C4-2B (cell line): ENCODE results near the gene POU4F1.
"Not testable (repeated sequence)": the region's sequence is repeated elsewhere in the genome, so short reads cannot be mapped to it uniquely, and the experiment has no call there.

Source experiments
- H3K27ac ChIP-seq: fragments of 450-650 bp; 2 replicates; pipeline ENCODE4 v1.5.1; 2017
- CTCF ChIP-seq: fragments of 450-650 bp; conservative IDR thresholded peaks from 2 replicates; pipeline ENCODE4 v1.5.1; 2017; ENCODE audit warnings: mild to moderate bottlenecking
- ZFX ChIP-seq: fragments of 450-650 bp; IDR thresholded peaks from 2 replicates; pipeline ENCODE4 v1.6.1; 2017

Gene POU4F1, protein sequence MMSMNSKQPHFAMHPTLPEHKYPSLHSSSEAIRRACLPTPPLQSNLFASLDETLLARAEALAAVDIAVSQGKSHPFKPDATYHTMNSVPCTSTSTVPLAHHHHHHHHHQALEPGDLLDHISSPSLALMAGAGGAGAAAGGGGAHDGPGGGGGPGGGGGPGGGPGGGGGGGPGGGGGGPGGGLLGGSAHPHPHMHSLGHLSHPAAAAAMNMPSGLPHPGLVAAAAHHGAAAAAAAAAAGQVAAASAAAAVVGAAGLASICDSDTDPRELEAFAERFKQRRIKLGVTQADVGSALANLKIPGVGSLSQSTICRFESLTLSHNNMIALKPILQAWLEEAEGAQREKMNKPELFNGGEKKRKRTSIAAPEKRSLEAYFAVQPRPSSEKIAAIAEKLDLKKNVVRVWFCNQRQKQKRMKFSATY

DNA sequence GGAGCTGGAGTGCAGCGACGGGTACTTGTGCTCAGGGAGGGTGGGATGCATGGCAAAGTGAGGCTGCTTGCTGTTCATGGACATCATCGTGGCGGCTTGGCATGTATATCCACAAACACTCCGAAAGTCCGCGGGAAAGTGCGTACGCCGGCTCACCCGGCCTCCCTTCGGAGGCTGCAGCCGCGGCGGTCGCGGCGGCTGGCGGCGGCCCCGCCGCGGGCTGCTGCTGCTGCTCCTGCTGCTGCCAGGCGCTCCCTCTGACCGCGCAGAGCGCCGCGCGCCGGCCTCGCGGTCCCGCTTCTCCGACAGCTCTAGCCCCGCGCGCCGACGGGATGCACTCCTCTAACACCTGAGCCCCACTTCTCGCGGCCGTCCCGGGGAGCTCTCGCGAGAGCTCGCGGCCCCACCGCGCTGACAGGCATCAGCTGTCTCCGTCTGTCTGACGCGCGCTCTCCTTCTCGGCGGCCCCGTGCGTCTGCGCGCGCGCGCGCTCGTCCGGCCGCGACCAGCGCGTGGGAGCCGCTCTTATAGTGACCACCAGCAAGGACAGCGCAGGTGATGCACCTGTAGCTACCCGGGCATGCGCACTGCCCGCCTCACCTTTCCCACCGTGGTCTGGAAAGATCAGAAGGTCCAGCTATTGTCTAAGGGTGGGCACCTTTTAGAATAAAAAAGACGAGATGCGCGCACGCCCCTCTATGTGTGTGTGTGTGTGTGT is at the start of gene POU4F1:
TSS of gene POU4F1 (minus strand) at position 313 of the 718 bp plus-strand sequence. CDS start at position 87, 226 bp downstream.
- peak within 1 kb of the TSS; percentile 11; the same call in 1 of the 2 replicates for H3K27ac ChIP-seq
- TF ChIP-seq ZFX = no peak
- TF ChIP-seq CTCF = no peak

DNA sequence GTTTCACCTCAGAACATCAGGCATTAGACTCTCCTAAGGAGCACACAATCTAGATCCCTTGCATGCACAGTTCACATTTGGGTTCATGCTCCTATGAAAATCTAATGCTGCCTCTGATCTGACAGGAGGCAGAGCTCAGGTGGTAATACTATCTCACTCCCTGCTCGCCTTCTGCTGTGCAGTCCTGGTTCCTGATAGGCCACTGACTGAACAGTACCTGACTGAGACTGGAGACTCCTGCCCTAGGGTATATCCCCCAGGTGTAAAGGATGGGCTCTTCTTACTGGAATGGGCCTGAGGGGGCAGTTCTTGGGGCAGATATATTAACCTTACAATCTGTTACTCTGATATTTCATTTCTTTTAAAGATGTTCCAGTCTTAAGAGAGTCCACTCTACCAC is 49.3 kb upstream of the POU4F1 start:
- no peak overlapping the region for H3K27ac ChIP-seq
- TF ChIP-seq ZFX (no peak), CTCF (no peak)

DNA sequence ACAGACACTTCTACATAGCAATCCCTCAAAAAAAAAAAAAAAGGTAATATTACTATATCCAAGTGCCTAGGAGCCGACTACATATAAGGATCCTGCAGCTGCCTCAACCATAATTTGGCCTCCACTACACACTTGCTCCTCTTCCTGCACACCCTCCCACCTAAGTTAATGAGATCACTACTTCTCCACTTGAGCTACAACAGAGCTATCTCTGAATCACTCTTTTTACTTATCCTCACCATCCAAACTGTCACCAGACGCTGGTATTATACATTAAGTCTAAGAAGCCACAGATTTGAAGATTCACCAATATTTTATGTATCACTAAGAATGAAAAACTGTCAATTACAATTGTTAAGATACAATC is 47.3 kb upstream of the POU4F1 start:
- no peak overlapping the region for H3K27ac ChIP-seq
- TF ChIP-seq ZFX (no peak), CTCF (no peak)

DNA sequence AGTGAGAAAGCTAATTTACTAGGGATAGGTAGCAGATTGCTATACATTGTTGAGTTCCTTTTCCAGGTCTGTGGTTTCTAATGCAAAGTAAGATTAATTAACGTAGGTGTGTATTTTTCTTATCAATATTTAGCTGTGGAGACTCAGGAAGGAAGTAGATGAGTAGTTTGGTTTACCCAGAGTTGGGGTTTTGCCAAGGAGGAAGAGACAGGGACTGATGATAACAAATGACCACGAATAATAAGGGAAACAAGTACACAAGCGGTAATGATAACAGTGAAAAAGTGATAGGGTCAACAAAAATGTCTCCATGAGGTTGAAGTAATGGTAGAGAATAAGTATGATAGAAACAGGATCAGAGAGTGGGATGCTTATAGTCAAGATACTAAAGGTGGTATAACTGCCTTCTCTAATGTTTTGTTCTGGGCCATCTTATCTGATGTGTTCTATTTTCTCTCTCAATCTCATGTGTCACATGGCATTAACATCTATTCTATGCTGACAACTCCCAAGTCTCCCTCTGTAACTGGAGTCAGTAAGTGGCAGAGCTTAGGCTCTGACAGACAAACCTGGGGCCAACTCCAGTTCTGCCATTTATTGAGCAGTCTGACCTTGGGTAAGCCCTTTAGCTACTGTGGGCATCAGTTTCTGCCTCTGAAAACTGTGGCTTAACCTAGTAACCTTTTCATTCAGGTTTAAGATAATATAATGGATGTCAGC is 46.8 kb upstream of the POU4F1 start:
- H3K27ac ChIP-seq = no peak overlapping the region
- TF ChIP-seq CTCF = no peak
- TF ChIP-seq ZFX = no peak

DNA sequence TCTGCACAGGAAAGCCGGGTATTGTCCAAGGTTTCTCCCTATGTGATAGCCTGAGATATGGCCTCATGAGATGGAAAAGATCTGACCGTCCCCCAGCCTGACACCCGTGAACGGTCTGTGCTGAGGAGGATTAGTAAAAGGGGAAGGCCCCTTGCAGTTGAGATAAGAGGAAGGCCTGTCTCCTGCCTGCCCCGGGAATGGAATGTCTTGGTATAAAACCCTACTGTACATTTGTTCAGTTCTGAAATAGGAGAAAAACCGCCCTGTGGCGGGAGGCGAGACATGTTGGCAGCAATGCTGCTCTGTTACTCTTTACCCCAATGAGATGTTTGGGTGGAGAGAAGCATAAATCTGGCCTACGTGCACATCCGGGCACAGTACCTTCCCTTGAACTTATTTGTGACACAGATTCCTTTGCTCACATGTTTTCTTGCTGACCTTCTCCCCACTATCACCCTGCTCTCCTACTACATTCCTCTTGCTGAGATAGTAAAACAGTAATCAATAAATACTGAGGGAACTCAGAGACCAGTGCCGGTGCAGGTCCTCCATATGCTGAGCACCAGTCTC is 43.8 kb upstream of the POU4F1 start:
- not testable (repeated sequence) for H3K27ac ChIP-seq

GRCh38 chr13:78638216-78638615 is 34.9 kb upstream of the POU4F1 start:
- TF ChIP-seq ZFX (no peak), CTCF (no peak)
- no peak overlapping the region for H3K27ac ChIP-seq

DNA sequence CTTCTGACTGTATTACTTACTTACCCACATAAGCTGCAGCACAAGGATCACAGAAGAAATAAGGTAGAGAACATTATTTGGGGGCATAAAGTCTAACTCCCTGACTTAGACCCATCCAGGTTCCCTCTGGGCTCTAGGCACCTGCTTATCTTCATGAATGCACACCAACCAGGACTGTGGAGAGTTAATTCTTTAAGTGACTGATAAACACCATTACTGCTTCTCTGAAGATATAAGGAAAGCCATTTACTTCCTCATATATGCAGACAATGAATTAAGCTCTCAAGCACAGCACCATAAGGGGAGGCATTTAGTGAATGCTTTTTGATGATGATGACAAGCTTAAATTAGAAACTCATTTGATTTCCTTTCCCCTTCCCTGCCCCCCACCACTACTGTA is 33.1 kb upstream of the POU4F1 start:
- TF ChIP-seq ZFX (no peak), CTCF (no peak)
- H3K27ac ChIP-seq = no peak overlapping the region
